WTC11 (cell line): Measurements from ENCODE around the gene BMP6. TPM values are rescaled to one million over a fixed set of nuclear protein-coding genes. Genes with fewer than 3 reads are reported as not detected.

ENCODE experiments used
- ATAC-seq: fragments of 200-7000 bp; cut with Tn5 transposase; 2 replicates; pipeline ENCODE4 v1.10.0; 2021; ENCODE audit warnings: mild to moderate bottlenecking, moderate library complexity
- CTCF ChIA-PET: fragments of 300-600 bp; sonication (Branson Sonifier 250); formaldehyde crosslinking; loops from one replicate; lab custom pipeline; 2021; ENCODE audit warnings: antibody characterized with exemption; lab: Charles Lee
- POLR2A ChIA-PET: fragments of 350-600 bp; sonication (Branson Sonifier 250); formaldehyde crosslinking; loops from one replicate; lab custom pipeline; 2021; ENCODE audit warnings: antibody characterized with exemption; lab: Charles Lee
- DNase-seq: peaks from one replicate; pipeline ENCODE4 v3.0.0; 2021; ENCODE audit warnings: low spot score
- H3K27ac Mint-ChIP-seq: 2 replicates; pipeline ENCODE4 v1.8.0; 2021; ENCODE audit warnings: mixed read lengths
- H3K27me3 Mint-ChIP-seq: 2 replicates; pipeline ENCODE4 v1.8.0; 2021; ENCODE audit warnings: low read depth, mild to moderate bottlenecking, moderate library complexity, mixed read lengths
- H3K36me3 Mint-ChIP-seq: 2 replicates; pipeline ENCODE4 v1.8.0; 2021; ENCODE audit warnings: mixed read lengths
- H3K4me1 Mint-ChIP-seq: 2 replicates; pipeline ENCODE4 v1.8.0; 2022; ENCODE audit warnings: mixed read lengths
- H3K4me3 Mint-ChIP-seq: 2 replicates; pipeline ENCODE4 v1.8.0; 2021; ENCODE audit warnings: mild to moderate bottlenecking, moderate library complexity, mixed read lengths
- H3K9me3 Mint-ChIP-seq: 2 replicates; pipeline ENCODE4 v1.8.0; 2021; ENCODE audit warnings: mixed read lengths
- AR ChIP-seq: fragments of 250-450 bp; sonication (Bioruptor Pico); IDR thresholded peaks from 2 replicates; pipeline ENCODE4 v1.9.0; 2021; ENCODE audit warnings: mild to moderate bottlenecking
- ATF2 ChIP-seq: sonication (generic); formaldehyde crosslinking; IDR thresholded peaks from 2 replicates; pipeline ENCODE4 v1.8.1; 2022; ENCODE audit warnings: low read depth, missing genetic modification reagents, borderline replicate concordance
- E2F1 ChIP-seq: sonication (generic); formaldehyde crosslinking; IDR thresholded peaks from 2 replicates; pipeline ENCODE4 v1.8.0; 2022; ENCODE audit warnings: mild to moderate bottlenecking, missing genetic modification reagents
- GABPB1 ChIP-seq: sonication (generic); formaldehyde crosslinking; IDR thresholded peaks from 2 replicates; pipeline ENCODE4 v1.8.1; 2023; ENCODE audit warnings: mild to moderate bottlenecking, missing genetic modification reagents
- HMGXB4 ChIP-seq: sonication (generic); formaldehyde crosslinking; IDR thresholded peaks from 2 replicates; pipeline ENCODE4 v1.8.1; 2023; ENCODE audit warnings: mild to moderate bottlenecking, moderate library complexity, missing genetic modification reagents
- IRF1 ChIP-seq: sonication (generic); formaldehyde crosslinking; IDR thresholded peaks from 2 replicates; pipeline ENCODE4 v1.8.0; 2023; ENCODE audit warnings: missing genetic modification reagents
- IRF2 ChIP-seq: sonication (generic); formaldehyde crosslinking; IDR thresholded peaks from 2 replicates; pipeline ENCODE4 v1.8.0; 2022; ENCODE audit warnings: low read depth, missing genetic modification reagents, borderline replicate concordance
- NFE2L1 ChIP-seq: sonication (generic); formaldehyde crosslinking; IDR thresholded peaks from 2 replicates; pipeline ENCODE4 v1.8.1; 2023; ENCODE audit warnings: missing genetic modification reagents
- NR1H2 ChIP-seq: sonication (generic); formaldehyde crosslinking; IDR thresholded peaks from 2 replicates; pipeline ENCODE4 v1.9.0; 2021; ENCODE audit warnings: mild to moderate bottlenecking, moderate library complexity, missing genetic modification reagents
- TEAD4 ChIP-seq: sonication (generic); formaldehyde crosslinking; IDR thresholded peaks from 2 replicates; pipeline ENCODE4 v1.8.0; 2022; ENCODE audit warnings: mild to moderate bottlenecking, missing genetic modification reagents
- TP53 ChIP-seq: sonication (generic); formaldehyde crosslinking; IDR thresholded peaks from 2 replicates; pipeline ENCODE4 v1.8.1; 2023; ENCODE audit warnings: mild to moderate bottlenecking, missing genetic modification reagents
- ZNF396 ChIP-seq: fragments of 250-450 bp; sonication (Bioruptor Pico); IDR thresholded peaks from 2 replicates; pipeline ENCODE4 v1.8.0; 2021; ENCODE audit warnings: mild to moderate bottlenecking, moderate library complexity, borderline replicate concordance
- ZNF423 ChIP-seq: fragments of 250-450 bp; sonication (Bioruptor Pico); IDR thresholded peaks from 2 replicates; pipeline ENCODE4 v2.1.2; 2022; ENCODE audit warnings: mild to moderate bottlenecking, moderate library complexity
- ZNF512 ChIP-seq: sonication (generic); formaldehyde crosslinking; IDR thresholded peaks from 2 replicates; pipeline ENCODE4 v1.8.1; 2022; ENCODE audit warnings: missing genetic modification reagents, borderline replicate concordance
- ZNF671 ChIP-seq: fragments of 250-450 bp; sonication (Bioruptor Pico); IDR thresholded peaks from 2 replicates; pipeline ENCODE4 v1.8.0; 2021; ENCODE audit warnings: mild to moderate bottlenecking
- ZSCAN18 ChIP-seq: fragments of 250-450 bp; sonication (Bioruptor Pico); IDR thresholded peaks from 2 replicates; pipeline ENCODE4 v2.1.2; 2022; ENCODE audit warnings: mild to moderate bottlenecking, moderate library complexity
- total RNA-seq: library from RNA; stranded (reverse); gene quantifications from 3 replicates; pipeline ENCODE4 v1.2.3, GENCODE V29; 2021

The BMP6 gene
- total RNA-seq, 1 experiment from 2014 or later: 1.0 TPM

GRCh38 chr6:7734707-7735383, 8.9 kb downstream of the BMP6 start:
- H3K27ac Mint-ChIP-seq: no peak overlapping the region
- ChIA-PET POLR2A (interaction anchor here (0.6 kb wide), 1 partner anchor 278 kb away, joined by 6 read pairs; no protein-coding TSS in a partner anchor), CTCF (no interaction called here)
- ATAC-seq (no peak), DNase-seq (no peak)
- H3K4me1 Mint-ChIP-seq: peaks cover 18% of the 10 kb centered on the region
- TF ChIP-seq TP53 (CRISPR knock-in tag) (no peak), E2F1 (CRISPR knock-in tag) (no peak), NFE2L1 (CRISPR knock-in tag) (no peak), TEAD4 (no peak), IRF2 (no peak), ZNF396 (CRISPR knock-in tag) (no peak), AR (CRISPR knock-in tag) (no peak), ATF2 (CRISPR knock-in tag) (no peak), IRF1 (CRISPR knock-in tag) (no peak), ZNF423 (CRISPR knock-in tag) (no peak), HMGXB4 (CRISPR knock-in tag) (no peak), ZSCAN18 (CRISPR knock-in tag) (no peak), ZNF671 (CRISPR knock-in tag) (no peak), ZNF512 (CRISPR knock-in tag) (no peak), NR1H2 (CRISPR knock-in tag) (no peak), GABPB1 (CRISPR knock-in tag) (no peak)
- no peaks in the 10 kb centered on the region for H3K36me3 Mint-ChIP-seq
- no peak overlapping the region for H3K4me3 Mint-ChIP-seq
- peaks cover 16% of the 10 kb centered on the region for H3K27me3 Mint-ChIP-seq
- H3K9me3 Mint-ChIP-seq: no peaks in the 10 kb centered on the region
